ENCODE measurements around the gene PRXL2A.
"Not testable (repeated sequence)": the region's sequence is repeated elsewhere in the genome, so short reads cannot be mapped to it uniquely, and the experiment has no call there.

PRXL2A gene

GRCh38 chr10:80477813-80478212 lies 69.5 kb downstream of the PRXL2A start:
- DNase-seq: no peak

GRCh38 chr10:80480373-80480772 lies 72.0 kb downstream of the PRXL2A start:
- not testable (repeated sequence) for DNase-seq

GRCh38 chr10:80480852-80481251 lies 72.5 kb downstream of the PRXL2A start:
- DNase-seq: no peak

- no peak for DNase-seq
Observed at GRCh38 chr10:80484243-80484642, 75.9 kb downstream of the PRXL2A start.

DNA sequence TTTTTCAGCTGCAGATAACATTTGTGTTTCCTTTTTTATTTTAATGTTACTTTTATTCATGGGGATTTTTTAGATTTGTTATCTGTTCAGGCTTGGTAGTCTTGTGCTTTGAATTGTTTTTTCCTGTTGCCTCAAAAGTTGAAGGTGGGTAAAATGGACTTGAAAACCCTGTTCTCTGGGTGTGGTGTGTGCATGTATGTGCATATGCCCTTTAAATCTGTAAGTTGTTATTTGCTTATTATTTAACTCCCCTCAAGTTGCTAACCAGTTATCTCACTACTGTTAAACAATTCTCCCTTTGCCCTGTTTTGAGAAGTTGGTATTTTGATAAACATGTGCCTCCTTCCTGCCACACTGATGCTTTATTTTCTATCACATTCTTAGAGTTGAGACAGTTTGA lies 76.3 kb downstream of the PRXL2A start:
- DNase-seq: no peak

- peak; percentile 58 for DNase-seq
Observed at GRCh38 chr10:80485076-80485945, 77.0 kb downstream of the PRXL2A start.

DNA sequence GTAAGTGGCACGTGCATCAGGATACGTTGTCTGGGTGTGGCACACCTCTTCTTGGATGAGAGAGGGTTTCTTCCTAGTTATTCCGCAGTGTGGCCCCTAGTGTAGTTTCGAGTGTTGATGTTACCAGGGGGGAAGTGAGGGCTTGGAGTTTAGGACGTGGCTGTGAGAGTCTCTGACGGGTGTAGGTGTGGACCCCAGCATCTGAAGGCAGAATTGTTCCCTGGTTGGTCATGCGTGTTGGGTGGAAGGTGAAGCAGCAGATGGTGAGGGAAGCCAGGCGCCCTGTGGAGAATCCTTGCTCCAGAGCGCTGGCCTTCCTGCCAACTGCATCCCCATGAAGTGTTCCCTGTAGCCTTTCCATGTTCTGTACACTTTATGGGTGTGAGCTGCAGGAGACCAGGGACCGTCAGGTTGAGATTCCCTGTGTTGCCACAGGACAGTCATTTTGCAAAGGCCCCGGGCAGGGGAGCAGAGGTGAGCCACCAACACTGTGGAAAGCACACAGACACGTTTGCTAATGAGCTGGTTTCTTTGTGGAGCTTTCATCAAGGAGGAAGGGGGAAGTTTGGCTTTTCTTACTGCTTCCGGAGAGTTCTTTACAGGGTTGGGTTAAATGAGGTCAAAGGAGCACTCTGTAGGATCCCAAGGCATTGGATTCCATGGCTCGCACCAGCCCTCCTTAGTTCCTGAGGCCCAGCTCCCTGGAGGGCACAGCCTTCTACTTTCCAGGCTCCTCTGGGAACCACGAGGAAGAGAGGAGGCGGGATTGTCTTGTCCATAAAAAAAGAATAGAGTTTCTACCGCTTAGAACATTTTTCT lies 77.8 kb downstream of the PRXL2A start:
- DNase-seq: peak; percentile 44

Data from activated CD4-positive, alpha-beta T cell treated with anti-CD3 and anti-CD28 coated beads, Interleukin-2, Interleukin-6, amounts not matched to agents 100 ng/mL and 50 ng/mL, durations not matched to agents 16 hours and 8 hours (primary cell).